A673 (cell line): ENCODE measurements around the gene KLHDC8B. TPM values are rescaled to one million over a fixed set of nuclear protein-coding genes. Genes with fewer than 3 reads are reported as not detected.

Experiments
- BruUV-seq: library from RNA; stranded (reverse); fragments of 400-500 nt; replicated peaks from 2 replicates; lab custom pipeline; 2021; lab: Mats Ljungman, UMichigan
- CTCF ChIA-PET: fragments of 300-600 bp; sonication (Branson Sonifier 250); formaldehyde crosslinking; loops from one replicate; lab custom pipeline; 2022; ENCODE audit warnings: antibody characterized with exemption; lab: Charles Lee
- POLR2A ChIA-PET: fragments of 300-600 bp; sonication (Branson Sonifier 250); formaldehyde crosslinking; loops from one replicate; lab custom pipeline; 2022; ENCODE audit warnings: antibody characterized with exemption; ENCODE audit not compliant: low non-redundant PET; lab: Charles Lee
- DNase-seq: peaks from one replicate; pipeline ENCODE4 v3.0.0-alpha.2; 2015; ENCODE audit warnings: low spot score
- H3K27ac ChIP-seq: fragments of 200-600 bp; sonication (generic); 2 replicates; pipeline ENCODE4 v1.5.1; 2016; ENCODE audit warnings: mixed run types, low read depth, mild to moderate bottlenecking, mixed read lengths, antibody characterized with exemption, low read length; ENCODE audit not compliant: poor library complexity, severe bottlenecking
- H3K27me3 ChIP-seq: fragments of 200-600 bp; sonication (generic); replicated peaks from 2 replicates; pipeline ENCODE4 v1.6.1; 2017; ENCODE audit warnings: mixed run types, low read depth, mild to moderate bottlenecking, mixed read lengths, antibody characterized with exemption, low read length; ENCODE audit not compliant: insufficient read depth, poor library complexity
- H3K36me3 ChIP-seq: fragments of 200-600 bp; sonication (generic); 2 replicates; pipeline ENCODE4 v1.6.1; 2016; ENCODE audit warnings: mixed run types, mild to moderate bottlenecking, mixed read lengths, antibody characterized with exemption, low read length; ENCODE audit not compliant: insufficient read depth, poor library complexity, severe bottlenecking
- H3K4me1 ChIP-seq: fragments of 200-600 bp; sonication (generic); 2 replicates; pipeline ENCODE4 v1.6.1; 2017; ENCODE audit warnings: mixed run types, mild to moderate bottlenecking, mixed read lengths, antibody characterized with exemption, low read length; ENCODE audit not compliant: insufficient read depth, poor library complexity, severe bottlenecking
- H3K4me3 ChIP-seq: fragments of 200-600 bp; sonication (generic); 2 replicates; pipeline ENCODE4 v1.5.1; 2016; ENCODE audit warnings: low read depth, mixed run types, mild to moderate bottlenecking, mixed read lengths, low read length; ENCODE audit not compliant: poor library complexity, severe bottlenecking
- H3K9me3 ChIP-seq: fragments of 200-600 bp; sonication (generic); 2 replicates; pipeline ENCODE4 v1.6.1; 2016; ENCODE audit warnings: mixed run types, low read depth, mild to moderate bottlenecking, mixed read lengths, antibody characterized with exemption, low read length; ENCODE audit not compliant: poor library complexity, severe bottlenecking
- CTCF ChIP-seq: fragments of 300-800, 200-600 bp; sonication (generic); conservative IDR thresholded peaks from 2 replicates; pipeline ENCODE4 v1.5.1; 2017; ENCODE audit warnings: low read depth, mild to moderate bottlenecking, antibody characterized with exemption, low read length, moderate library complexity, mixed read lengths
- EZH2 ChIP-seq: fragments of 200-600 bp; sonication (generic); IDR thresholded peaks from 2 replicates; pipeline ENCODE4 v1.6.1; 2017; ENCODE audit warnings: borderline replicate concordance, low read depth, mild to moderate bottlenecking, mixed read lengths, antibody characterized with exemption, low read length; ENCODE audit not compliant: poor library complexity, severe bottlenecking
- intact Hi-C: fragments of 100-400 bp; cut with micrococcal nuclease; formaldehyde crosslinking; loops from one replicate; pipeline ENCODE4 v1.10.0; 2022; ENCODE audit not compliant: unreplicated experiment
- total RNA-seq: library from RNA; stranded (reverse); gene quantifications from 2 replicates; pipeline ENCODE4 v1.2.3, GENCODE V29; 2021

The KLHDC8B gene
- total RNA-seq, 1 experiment from 2014 or later, result 5.1 TPM

DNA sequence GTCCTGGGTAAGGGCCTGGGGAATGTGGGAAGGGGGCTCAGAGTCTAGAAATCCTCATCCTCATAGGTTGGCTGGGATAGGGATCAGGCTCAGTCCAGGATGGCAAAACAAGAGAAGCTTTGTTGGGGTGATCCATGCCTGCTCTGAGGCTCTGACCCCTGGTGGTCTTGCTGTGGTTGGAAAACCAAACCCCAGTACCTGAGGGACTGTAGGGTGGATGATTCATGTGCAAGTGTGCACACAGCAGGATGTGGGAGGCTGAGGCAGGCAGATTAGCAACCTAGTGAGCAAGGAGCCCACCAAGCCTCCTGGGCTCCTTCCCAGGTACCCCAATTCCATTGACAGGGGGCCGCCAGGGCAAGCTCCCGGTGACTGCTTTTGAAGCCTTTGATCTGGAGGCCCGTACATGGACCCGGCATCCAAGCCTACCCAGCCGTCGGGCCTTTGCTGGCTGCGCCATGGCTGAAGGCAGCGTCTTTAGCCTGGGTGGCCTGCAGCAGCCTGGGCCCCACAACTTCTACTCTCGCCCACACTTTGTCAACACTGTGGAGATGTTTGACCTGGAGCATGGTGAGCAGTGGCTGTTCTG lies 3.1 kb downstream of the KLHDC8B start:
- Histone ChIP-seq H3K4me1 (no peaks in the 10 kb centered on the region), H3K27me3 (no peaks in the 10 kb centered on the region), H3K9me3 (no peaks in the 10 kb centered on the region), H3K27ac (no peak overlapping the region), H3K36me3 (no peaks in the 10 kb centered on the region), H3K4me3 (no peak overlapping the region)
- TF ChIP-seq CTCF, result no peak
- no peak for TF ChIP-seq EZH2
- ChIA-PET POLR2A (no interaction called here), CTCF (no interaction called here)
- BruUV-seq, result no TSS peak
- DNase-seq, result no peak
- intact Hi-C loops, result loop anchor here (10.0 kb wide), 1 partner anchor 270 kb away; no protein-coding TSS in a partner anchor

DNA sequence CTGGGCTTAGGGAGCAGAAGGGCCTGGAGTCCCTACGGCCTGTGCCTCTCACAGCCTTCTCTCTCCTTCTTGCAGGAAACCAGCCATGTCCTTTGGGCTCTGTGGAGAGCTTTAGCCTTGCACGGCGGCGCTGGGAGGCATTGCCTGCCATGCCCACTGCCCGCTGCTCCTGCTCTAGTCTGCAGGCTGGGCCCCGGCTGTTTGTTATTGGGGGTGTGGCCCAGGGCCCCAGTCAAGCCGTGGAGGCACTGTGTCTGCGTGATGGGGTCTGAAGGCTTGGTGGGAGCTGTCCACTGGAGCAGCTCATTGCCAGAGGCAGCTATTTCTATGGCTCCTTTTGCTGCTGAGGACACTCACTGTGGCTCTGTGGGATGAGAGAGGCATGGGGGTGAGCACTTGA lies 4.1 kb downstream of the KLHDC8B start:
- Histone ChIP-seq H3K36me3 (no peaks in the 10 kb centered on the region), H3K27ac (no peak overlapping the region), H3K4me3 (no peak overlapping the region), H3K4me1 (no peaks in the 10 kb centered on the region), H3K27me3 (no peaks in the 10 kb centered on the region), H3K9me3 (no peaks in the 10 kb centered on the region)
- no peak for TF ChIP-seq EZH2
- no peak for TF ChIP-seq CTCF
- CTCF ChIA-PET, result no interaction called here
- POLR2A ChIA-PET, result no interaction called here
- BruUV-seq, result no TSS peak
- DNase-seq, result no peak
- intact Hi-C loops, result loop anchor here (10.0 kb wide), 1 partner anchor 269 kb away; no protein-coding TSS in a partner anchor

GRCh38 chr3:49177073-49177472 lies 5.7 kb downstream of the KLHDC8B start:
- intact Hi-C loops, result loop anchor here (10.0 kb wide), 1 partner anchor 268 kb away; no protein-coding TSS in a partner anchor
- Histone ChIP-seq H3K4me1 (no peaks in the 10 kb centered on the region), H3K36me3 (no peaks in the 10 kb centered on the region), H3K9me3 (no peaks in the 10 kb centered on the region), H3K27me3 (no peaks in the 10 kb centered on the region), H3K27ac (no peak overlapping the region), H3K4me3 (no peak overlapping the region)
- no TSS peak for BruUV-seq
- POLR2A ChIA-PET, result no interaction called here
- DNase-seq, result no peak
- TF ChIP-seq EZH2, result no peak
- TF ChIP-seq CTCF, result no peak
- CTCF ChIA-PET, result no interaction called here
